CD4-positive, alpha-beta T cell treated with Interleukin-1 beta for 1 hour (primary cell): ENCODE results near the gene MUC4.
"Not testable (repeated sequence)": the region's sequence is repeated elsewhere in the genome, so short reads cannot be mapped to it uniquely, and the experiment has no call there.

Experiments
- DNase-seq, 2 donors: peaks; one replicate each; pipeline ENCODE4 v3.0.0-alpha.2; 2020 to 2022

Gene MUC4

DNA sequence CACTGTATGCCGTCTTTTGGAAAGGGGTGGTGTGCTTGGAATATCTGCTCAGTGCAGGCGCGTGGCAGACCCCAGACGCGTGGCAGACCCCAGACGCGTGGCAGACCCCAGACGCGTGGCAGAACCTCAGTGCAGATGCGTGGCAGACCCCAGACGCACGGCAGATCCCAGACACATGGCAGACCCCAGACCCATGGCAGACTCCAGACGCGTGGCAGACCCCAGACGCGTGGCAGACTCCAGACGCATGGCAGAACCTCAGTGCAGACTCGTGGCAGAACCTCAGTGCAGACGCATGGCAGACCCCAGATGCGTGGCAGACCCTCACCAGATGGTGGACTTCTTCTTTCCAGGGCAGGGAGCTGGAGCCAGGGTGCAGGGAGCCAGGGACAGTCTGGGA, 637 bp upstream of the MUC4 start:
- no peak for DNase-seq

- no peak for DNase-seq
Measured at GRCh38 chr3:195810455-195810845, 1.3 kb downstream of the MUC4 start.

DNA sequence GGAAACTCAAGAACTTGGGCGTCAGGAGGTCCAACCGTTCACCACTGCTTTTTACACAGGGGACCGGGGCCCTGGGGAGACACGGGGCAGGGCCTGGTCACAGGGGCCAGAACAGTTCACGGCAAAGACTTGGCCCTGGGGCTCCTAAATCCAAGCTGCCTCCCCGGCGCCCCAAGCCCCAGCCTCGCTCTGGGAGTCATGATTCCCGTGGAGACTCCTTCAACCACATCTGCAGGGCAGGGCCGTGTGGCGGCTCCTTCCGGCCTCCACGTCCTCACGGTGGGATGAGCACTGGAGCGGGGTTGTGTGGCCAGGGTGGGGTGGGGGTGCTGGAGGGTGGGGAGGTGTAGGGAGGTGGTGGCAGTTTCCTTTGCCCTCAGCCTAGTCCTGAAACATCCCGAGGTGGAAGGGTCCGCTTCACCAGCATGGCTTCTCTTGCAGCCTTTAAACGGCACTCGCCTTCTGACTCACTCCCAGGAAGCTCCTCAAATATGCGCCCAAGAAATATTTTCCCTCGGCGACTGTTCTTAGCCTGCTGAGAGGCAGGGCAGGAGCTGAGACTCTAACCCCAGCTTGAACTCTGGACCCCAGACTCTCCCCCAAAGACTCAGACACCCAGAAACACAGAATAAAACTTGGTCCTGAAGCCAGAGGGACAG, 1.8 kb downstream of the MUC4 start:
- DNase-seq: no peak

DNA sequence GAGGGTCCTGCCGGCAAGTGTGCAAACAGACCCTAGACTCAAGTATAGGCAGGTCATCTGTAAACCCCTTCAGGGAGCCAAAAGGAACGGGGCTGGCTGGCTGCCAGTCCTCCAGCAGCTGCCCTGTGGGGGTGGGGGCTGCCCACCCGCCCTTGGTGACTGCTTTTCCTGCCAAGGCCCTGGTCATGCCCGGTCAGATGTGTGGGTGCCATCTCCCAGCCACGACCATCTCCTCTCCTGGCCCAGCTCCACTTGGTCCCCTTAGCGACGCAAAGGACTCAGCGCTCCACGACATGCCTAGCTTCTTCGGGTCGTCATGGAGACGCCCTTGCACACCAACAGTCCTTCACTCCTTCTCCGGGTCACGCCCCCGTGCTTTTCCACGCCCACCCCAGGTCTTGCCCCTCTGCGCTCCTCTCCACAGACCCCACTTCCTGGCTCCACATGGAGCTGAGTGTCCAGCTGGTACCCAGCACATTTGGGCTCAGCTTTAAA, 2.4 kb downstream of the MUC4 start:
- no peak for DNase-seq

GRCh38 chr3:195808741-195809290, 2.9 kb downstream of the MUC4 start:
- no peak for DNase-seq

DNA sequence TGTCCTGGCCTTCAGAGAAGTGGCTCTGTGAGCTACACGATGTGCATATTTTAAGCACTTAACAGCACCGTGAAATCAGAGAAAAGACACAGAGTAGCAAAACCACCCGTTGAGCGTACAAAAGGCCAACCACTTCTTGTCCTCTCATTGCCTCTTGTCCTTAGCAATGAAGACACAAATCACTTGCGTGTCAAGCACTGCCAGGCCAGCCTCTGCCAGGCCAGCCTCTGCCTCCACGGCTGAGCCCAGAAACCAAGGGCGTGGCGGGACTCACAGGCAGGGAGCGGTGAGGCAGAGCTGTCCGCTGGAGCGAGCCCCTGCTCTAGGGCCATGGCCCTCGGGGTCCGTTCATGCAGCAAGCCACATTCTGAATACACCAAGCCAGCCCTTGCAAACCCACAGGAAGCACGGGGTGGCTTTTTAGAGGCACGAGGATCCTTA, 4.0 kb downstream of the MUC4 start:
- DNase-seq: no peak

GRCh38 chr3:195806916-195807231, 4.9 kb downstream of the MUC4 start:
- no peak for DNase-seq

DNA sequence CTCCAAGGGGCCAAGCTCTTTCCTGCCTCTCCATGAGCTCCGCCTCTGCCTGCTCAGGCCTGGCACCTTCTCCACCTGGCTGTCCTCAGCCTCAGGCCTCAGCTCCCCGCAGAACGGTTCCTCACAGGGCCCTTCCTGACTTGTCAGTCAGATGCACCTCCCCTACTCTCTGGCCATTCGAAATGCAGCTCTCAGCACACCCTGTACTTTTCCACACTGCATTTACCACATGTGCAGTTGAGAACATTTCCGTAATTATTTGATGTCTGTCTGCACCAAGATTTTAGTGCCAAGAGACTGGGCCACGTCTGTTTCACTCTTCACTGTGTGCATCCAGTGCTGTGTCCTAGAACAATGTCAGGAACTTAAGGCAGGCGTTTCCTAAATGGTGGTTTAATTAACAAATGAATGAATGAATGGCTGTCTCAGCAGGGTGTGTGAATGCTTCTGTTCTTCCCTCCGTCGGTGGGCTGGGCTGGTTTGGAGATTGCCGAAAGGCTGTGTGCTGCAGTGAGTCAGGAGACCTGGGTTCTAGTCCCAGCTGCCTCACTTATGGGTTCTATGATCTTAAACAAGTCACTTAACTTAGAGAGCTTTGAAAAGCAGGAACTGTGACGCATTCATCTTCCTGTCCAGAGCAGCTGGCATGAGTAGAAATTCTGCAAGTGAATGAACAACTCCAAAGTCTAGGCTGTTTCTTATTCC, 5.4 kb downstream of the MUC4 start:
- no peak for DNase-seq

GRCh38 chr3:195805588-195805987, 6.1 kb downstream of the MUC4 start:
- DNase-seq: not testable (repeated sequence)

DNA sequence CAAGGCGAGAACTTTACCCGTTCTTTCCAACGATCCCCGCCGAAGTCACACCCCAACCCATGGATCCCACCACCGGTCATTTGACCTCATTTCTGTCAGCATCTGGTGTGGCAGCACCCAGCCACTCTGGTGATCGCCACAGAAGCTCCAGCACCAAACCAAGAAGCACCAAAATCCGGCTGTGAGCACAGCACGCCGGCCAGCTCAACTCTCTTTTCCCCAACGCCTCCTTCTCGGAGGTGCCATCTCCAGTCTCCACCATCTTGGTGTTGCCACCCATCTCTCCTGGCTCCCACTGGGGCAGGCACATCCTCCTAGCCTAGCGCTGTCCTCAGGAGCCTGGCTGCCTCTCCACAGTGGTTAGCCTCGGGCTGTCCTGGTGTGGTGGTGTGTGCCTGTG, 6.5 kb downstream of the MUC4 start:
- no peak for DNase-seq

DNA sequence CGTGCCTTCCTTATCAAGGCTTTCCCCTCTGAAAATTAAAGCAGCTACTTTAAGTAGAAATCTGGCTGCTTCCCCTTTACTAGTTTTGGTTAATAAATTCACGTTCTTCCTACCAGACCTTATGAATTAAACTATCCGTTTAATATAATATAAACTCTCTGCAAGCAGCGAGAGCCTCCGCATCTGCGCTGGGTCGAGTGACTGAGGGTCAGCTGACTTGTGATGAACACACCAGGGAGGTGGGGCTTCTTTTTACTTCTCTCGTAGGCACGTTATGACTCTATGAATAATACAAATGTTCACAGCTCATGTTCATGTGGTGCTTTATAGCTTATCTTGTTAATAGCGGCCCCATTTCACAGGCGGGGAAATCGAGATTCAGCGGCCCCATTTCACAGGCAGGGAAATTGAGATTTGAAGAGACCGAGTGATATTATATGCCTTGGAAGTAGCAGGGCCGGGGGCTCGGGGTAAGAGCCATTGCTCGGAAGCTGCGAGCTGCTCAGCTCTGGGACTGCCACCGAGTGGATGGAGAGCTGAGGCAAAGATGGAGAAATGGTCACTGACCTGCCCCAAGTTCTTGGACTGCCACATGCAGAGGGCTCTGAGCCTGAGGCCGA, 8.3 kb downstream of the MUC4 start:
- DNase-seq: no peak

- peak in 1 of 2 donors; percentile 15 for DNase-seq
Measured at GRCh38 chr3:195802795-195803194, 8.9 kb downstream of the MUC4 start.

- DNase-seq: peak; percentile 41 to 68
Measured at GRCh38 chr3:195802261-195802701, 9.4 kb downstream of the MUC4 start.

- no peak for DNase-seq
Measured at GRCh38 chr3:195801251-195802183, 10.2 kb downstream of the MUC4 start.

- no peak for DNase-seq
Measured at GRCh38 chr3:195800240-195800639, 11.5 kb downstream of the MUC4 start.

GRCh38 chr3:195796795-195797194, 14.9 kb downstream of the MUC4 start:
- no peak for DNase-seq

DNA sequence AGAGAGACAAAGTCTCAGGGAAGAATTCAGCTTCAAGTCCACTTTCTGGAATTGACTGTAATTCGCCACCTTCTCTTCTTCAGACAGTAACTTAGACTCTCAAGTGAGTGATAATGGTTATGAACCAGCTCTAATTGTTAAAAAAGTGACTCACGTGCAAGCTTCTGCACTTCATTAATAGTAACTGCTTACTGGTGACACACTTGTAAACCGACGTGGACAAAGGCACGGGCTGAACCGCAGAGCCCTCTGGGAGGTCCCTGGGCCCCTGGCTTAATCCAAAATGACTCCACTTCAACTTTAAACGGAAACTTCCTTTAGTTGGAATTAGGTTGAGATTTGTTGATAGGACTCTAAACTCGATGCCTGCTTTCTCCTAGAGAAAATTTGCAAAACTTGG, 17.0 kb downstream of the MUC4 start:
- no peak for DNase-seq

DNA sequence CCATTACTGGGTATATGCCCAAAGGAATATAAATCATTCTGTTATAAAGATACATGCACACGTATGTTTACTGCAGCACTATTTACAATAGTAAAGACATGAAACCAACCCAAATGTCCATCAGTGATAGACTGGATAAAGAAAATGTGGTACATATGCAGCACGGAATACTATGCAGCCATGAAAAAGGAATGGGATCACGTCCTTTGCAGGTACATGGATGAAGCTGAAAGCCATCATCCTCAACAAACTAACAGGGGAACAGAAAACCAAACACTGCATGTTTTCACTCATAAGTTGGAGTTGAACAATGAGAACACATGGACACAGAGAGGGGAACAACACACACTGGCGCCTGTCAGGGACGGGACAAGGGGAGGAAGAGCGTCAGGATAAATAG, 19.1 kb downstream of the MUC4 start:
- DNase-seq: not testable (repeated sequence)

DNA sequence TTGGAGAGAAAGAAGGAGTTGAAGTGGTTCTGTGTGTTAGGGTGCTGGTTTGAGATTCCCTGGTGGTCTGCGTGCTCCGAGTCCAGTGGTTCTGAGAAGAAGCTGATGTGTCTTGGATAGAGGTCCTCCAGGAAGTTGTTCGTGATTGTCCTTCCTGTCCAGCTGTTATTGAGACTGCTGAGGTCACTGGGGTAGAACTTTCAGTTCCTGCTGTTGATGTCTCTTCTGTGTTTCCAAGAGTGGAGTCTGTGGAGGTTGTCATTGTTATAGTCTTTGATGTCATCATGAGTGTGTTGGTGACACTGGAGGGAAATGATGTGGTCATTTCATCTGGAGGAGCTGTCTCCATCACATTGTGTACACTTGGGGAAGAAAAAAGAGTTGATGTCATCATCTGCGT, 20.8 kb downstream of the MUC4 start:
- DNase-seq: no peak

- DNase-seq: no peak
Measured at GRCh38 chr3:195788711-195789581, 22.8 kb downstream of the MUC4 start.

DNA sequence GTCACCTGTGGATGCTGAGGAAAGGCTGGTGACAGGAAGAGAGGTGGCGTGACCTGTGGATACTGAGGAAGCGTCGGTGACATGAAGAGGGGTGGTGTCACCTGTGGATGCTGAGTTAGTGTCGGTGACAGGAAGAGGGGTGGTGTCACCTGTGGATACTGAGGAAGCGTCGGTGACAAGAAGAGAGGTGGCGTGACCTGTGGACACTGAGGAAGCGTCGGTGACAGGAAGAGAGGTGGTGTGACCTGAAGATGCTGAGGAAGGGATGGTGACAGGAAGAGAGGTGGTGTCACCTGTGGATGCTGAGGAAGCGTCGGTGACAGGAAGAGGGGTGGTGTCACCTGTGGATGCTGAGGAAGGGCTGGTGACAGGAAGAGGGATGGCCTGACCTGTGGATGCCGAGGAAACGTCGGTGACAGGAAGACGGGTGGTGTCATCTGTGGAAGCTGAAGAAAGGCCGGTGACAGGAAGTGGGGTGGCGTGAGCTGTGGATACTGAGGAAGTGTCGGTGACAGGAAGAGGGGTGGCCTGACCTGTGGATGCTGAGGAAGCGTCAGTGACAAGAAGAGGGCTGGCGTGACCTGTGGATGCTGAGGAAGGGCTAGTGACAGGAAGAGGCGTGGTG, 25.8 kb downstream of the MUC4 start:
- not testable (repeated sequence) for DNase-seq
